ENCODE data around the gene ZFP36. TPM values are rescaled to one million over a fixed set of nuclear protein-coding genes. Genes with fewer than 3 reads are reported as not detected.

ZFP36 gene
- total and polyA plus RNA-seq, 2 of the 8 experiments (the other 6 are each of a cell fraction or from before 2014, with no cell fraction given) = 4.0 to 10.9 TPM

DNA sequence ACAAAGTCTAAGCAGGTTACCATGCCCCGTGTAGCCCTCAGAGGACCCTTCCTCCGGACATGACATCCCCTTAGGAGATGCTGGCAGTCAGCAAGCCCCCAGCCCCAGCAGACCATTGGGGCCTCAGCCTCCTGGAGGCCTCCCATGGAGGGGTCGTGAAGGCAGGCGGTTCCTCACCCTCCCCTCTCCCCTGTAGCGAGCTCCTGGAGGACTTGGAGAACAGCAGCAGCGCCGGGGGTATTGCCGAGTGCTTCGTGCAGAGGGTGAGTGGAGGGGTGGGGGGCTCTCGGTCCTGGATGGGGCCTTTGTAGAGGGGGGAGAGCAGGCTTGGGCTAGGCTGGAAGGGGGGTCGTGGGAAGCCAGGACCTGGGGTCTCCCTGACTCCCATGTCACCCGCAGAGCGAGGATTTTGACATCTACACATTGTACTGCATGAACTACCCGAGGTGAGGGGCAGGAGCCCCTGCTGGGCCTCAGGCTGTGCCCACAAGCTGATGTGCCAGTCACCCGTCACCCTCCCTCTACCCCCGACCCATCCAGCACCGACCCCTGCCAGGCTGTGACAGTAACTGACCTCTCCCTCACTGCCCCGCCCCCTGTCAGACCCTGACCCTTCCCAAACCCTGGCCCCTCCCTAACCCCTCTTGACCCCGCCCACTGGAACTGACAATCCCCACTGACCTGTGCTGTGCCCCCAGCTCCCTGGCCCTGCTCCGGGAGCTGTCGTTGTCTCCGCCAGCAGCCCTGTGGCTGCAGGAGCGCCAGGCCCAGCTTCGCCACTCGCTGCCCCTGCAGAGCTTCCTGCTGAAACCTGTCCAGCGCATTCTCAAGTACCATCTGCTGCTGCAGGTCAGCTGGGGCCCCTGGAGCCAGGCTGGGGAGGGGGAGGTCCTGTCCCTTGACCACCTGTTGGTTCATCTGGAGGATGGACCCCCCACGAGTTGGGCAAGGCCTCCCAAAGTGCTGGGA, 9.8 kb downstream of the ZFP36 start (continued):
- no peak for TF ChIP-seq KDM5A (IDR thresholded peaks at IDR 0.05; ENCODE audit: low read length)
- TF ChIP-seq SIN3A (conservative IDR thresholded peaks at IDR 0.05 in 1 of 2, IDR thresholded peaks at IDR 0.05 in 1 of 2; ENCODE audit: low read depth in 1 of 2, low read length in 2 of 2) = no peak

All from H1 (cell line).